B cell (primary cell): Measurements from ENCODE around the gene RAB3A. TPM values are rescaled to one million over a fixed set of nuclear protein-coding genes. Genes with fewer than 3 reads are reported as not detected.

Experiments
- ATAC-seq: fragments of 200-7000 bp; cut with Tn5 transposase; one replicate; pipeline ENCODE4 v1.10.0; 2021; ENCODE audit warnings: low read depth, mild to moderate bottlenecking, moderate number of reproducible peaks, moderate library complexity
- CTCF ChIA-PET: fragments of 350-600 bp; sonication (Branson Sonifier 250); formaldehyde crosslinking; loops from one replicate; lab custom pipeline; 2021; ENCODE audit warnings: antibody characterized with exemption, inconsistent platforms; lab: Charles Lee
- POLR2A ChIA-PET: fragments of 350-600 bp; sonication (Branson Sonifier 250); formaldehyde crosslinking; loops from one replicate; lab custom pipeline; 2021; ENCODE audit warnings: antibody characterized with exemption; lab: Charles Lee
- DNase-seq: peaks from one replicate; pipeline ENCODE4 v3.0.0; 2013
- H2AFZ ChIP-seq: 2 replicates; pipeline ENCODE4 v1.6.1; 2012; ENCODE audit warnings: mild to moderate bottlenecking, low read depth, low read length; ENCODE audit not compliant: insufficient read depth, poor library complexity, severe bottlenecking
- H3K27ac ChIP-seq, 2 donors: 1 replicate in 1 of 2; 2 replicates in 1 of 2; pipeline ENCODE4 v1.5.1; 2012 to 2013; ENCODE audit warnings: low read length in 2 of 2, mild to moderate bottlenecking in 2 of 2, moderate library complexity in 1 of 2
- H3K27me3 ChIP-seq, 4 experiments: fragments of 200-600 bp in 1 of 4; sonication (generic) in 1 of 4; replicated peaks in 1 of 4; 1 replicate in 2 of 4; 2 replicates in 2 of 4; pipeline versions ENCODE4 v1.6.1 to v1.7.0; 2013 to 2016; ENCODE audit warnings: low read length in 3 of 4, mild to moderate bottlenecking in 2 of 4, mixed read lengths in 1 of 4, moderate library complexity in 1 of 4; ENCODE audit not compliant: insufficient read depth in 4 of 4, control insufficient read depth in 3 of 4; ENCODE audit errors: control extremely low read depth in 1 of 4
- H3K36me3 ChIP-seq, 2 experiments: replicated peaks in 1 of 2; 1 replicate in 1 of 2; 2 replicates in 1 of 2; pipeline versions ENCODE4 v1.6.1 to v1.7.1; 2013; ENCODE audit warnings: low read length in 1 of 2; ENCODE audit not compliant: insufficient read depth in 2 of 2, control insufficient read depth in 1 of 2; ENCODE audit errors: control extremely low read depth in 1 of 2, extremely low read depth in 1 of 2
- H3K4me1 ChIP-seq, 2 donors: fragments of 200-600 bp in 1 of 2; sonication (generic) in 1 of 2; 1 replicate in 1 of 2; 2 replicates in 1 of 2; pipeline versions ENCODE4 v1.5.1 to v1.6.1; 2013 to 2017; ENCODE audit warnings: low read length in 2 of 2; ENCODE audit not compliant: control insufficient read depth in 2 of 2, insufficient read depth in 2 of 2
- H3K4me2 ChIP-seq: replicated peaks from 2 replicates; pipeline ENCODE3; 2012; ENCODE audit warnings: mild to moderate bottlenecking, low read depth, low read length; ENCODE audit not compliant: poor library complexity, severe bottlenecking
- H3K4me3 ChIP-seq, 5 experiments: fragments of 200-600 bp in 1 of 5; sonication (generic) in 1 of 5; 1 replicate in 3 of 5; 2 replicates in 2 of 5; pipeline versions ENCODE4 v1.5.1 to v1.7.0; 2011 to 2016; ENCODE audit warnings: low read length in 4 of 5, mild to moderate bottlenecking in 4 of 5, low read depth in 2 of 5, control low read depth in 1 of 5, moderate library complexity in 1 of 5; ENCODE audit not compliant: insufficient read depth in 1 of 5; ENCODE audit errors: control extremely low read depth in 1 of 5, extremely low read depth in 1 of 5
- H3K79me2 ChIP-seq: fragments of 200-600 bp; sonication (generic); one replicate; pipeline ENCODE4 v1.6.0; 2016; ENCODE audit warnings: low read length; ENCODE audit not compliant: control insufficient read depth, insufficient read depth
- H3K9ac ChIP-seq: fragments of 200-600 bp; sonication (generic); 2 replicates; pipeline ENCODE4 v1.6.1; 2017; ENCODE audit warnings: mild to moderate bottlenecking, low read length, moderate library complexity
- H3K9me3 ChIP-seq, 3 donors: one replicate each; pipeline versions ENCODE4 v1.6.1 to v1.7.1; 2013; ENCODE audit warnings: low read length in 2 of 3; ENCODE audit not compliant: control insufficient read depth in 2 of 3, insufficient read depth in 1 of 3; ENCODE audit errors: control extremely low read depth in 1 of 3
- H4K20me1 ChIP-seq: 2 replicates; pipeline ENCODE4 v1.6.0; 2012; ENCODE audit warnings: mild to moderate bottlenecking, low read length; ENCODE audit not compliant: insufficient read depth, control insufficient read depth, poor library complexity, severe bottlenecking
- H3K27ac Mint-ChIP-seq: one replicate; pipeline ENCODE4 v1.8.0; 2021; ENCODE audit warnings: mixed read lengths
- H3K27me3 Mint-ChIP-seq: one replicate; pipeline ENCODE4 v1.8.0; 2021; ENCODE audit warnings: mixed read lengths
- H3K4me1 Mint-ChIP-seq: one replicate; pipeline ENCODE4 v1.8.0; 2021; ENCODE audit warnings: mixed read lengths
- H3K4me3 Mint-ChIP-seq: one replicate; pipeline ENCODE4 v1.8.0; 2021; ENCODE audit warnings: mixed read lengths
- H3K9me3 Mint-ChIP-seq: one replicate; pipeline ENCODE4 v1.8.0; 2022; ENCODE audit warnings: mixed read lengths; ENCODE audit not compliant: insufficient read depth
- CTCF ChIP-seq: fragments of 200-600 bp; IDR thresholded peaks from one replicate; pipeline ENCODE4 v1.8.0; 2022; ENCODE audit warnings: antibody characterized with exemption, mild to moderate bottlenecking
- EZH2 ChIP-seq: IDR thresholded peaks from 2 replicates; pipeline ENCODE4 v1.6.1; 2012; ENCODE audit warnings: borderline replicate concordance, low read depth, mild to moderate bottlenecking, moderate library complexity, low read length; ENCODE audit not compliant: insufficient read depth, poor library complexity, severe bottlenecking
- whole genome bisulfite sequencing: methylation state at CpG from one replicate; pipeline ENCODE4 v1.1.5; 2013; ENCODE audit warnings: missing lambda C conversion rate; ENCODE audit not compliant: insufficient coverage; 5-methylcytosine and 5-hydroxymethylcytosine counted together
- intact Hi-C: fragments of 100-400 bp; cut with micrococcal nuclease; formaldehyde crosslinking; loops from one replicate; pipeline ENCODE4 v1.10.0; 2022
- polyA plus RNA-seq: library from polyadenylated mRNA; depleted of rRNA; stranded (reverse); fragments of >200 nt; gene quantifications from 2 replicates; pipeline ENCODE4 v1.2.3, GENCODE V29; 2012
- total RNA-seq, 2 donors: library from RNA; stranded (reverse); fragments of 120-200 nt in 1 of 2; gene quantifications; 1 replicate in 1 of 2; 2 replicates in 1 of 2; pipeline versions ENCODE4 v1.2.3 to v1.2.4, GENCODE V29; 2013 to 2022

The RAB3A gene
- total and polyA plus RNA-seq, 2 donors (not counting 1 experiment from before 2014, with no cell fraction given): 7.7 to 10.4 TPM

- WGBS: 48% methylated on average over 3 of the region's 7 CpGs
- CTCF ChIA-PET: interaction anchor here (0.6 kb wide), 1 partner anchor 60 kb away, joined by 3 read pairs; no protein-coding TSS in a partner anchor
Observed at GRCh38 chr19:18214779-18215433, 11.1 kb upstream of the RAB3A start.

More at GRCh38 chr19:18214779-18215433, 11.1 kb upstream of the RAB3A start:
- no peak overlapping the region for H3K27ac ChIP-seq
- no peak for ATAC-seq
- no peak overlapping the region for H3K9ac ChIP-seq
- Mint-ChIP-seq H3K4me3 (no peak overlapping the region), H3K27me3 (peaks cover 14% of the 10 kb centered on the region), H3K27ac (no peak overlapping the region), H3K4me1 (no peaks in the 10 kb centered on the region), H3K9me3 (no peaks in the 10 kb centered on the region)
- H2AFZ ChIP-seq: no peak overlapping the region
- peaks cover 0 to 34% (median 8%) of the 10 kb centered on the region in 4 experiments for H3K27me3 ChIP-seq
- no peaks in the 10 kb centered on the region for H3K79me2 ChIP-seq
- H3K4me3 ChIP-seq: no peak overlapping the region
- H3K4me1 ChIP-seq: no peaks in the 10 kb centered on the region
- DNase-seq: no peak
- no peak overlapping the region for H3K4me2 ChIP-seq
- no peaks in the 10 kb centered on the region for H3K36me3 ChIP-seq
- POLR2A ChIA-PET: interaction anchor here (0.9 to 1.2 kb wide), 2 partner anchors 10 to 52 kb away, joined by 4 read pairs; no protein-coding TSS in a partner anchor
- TF ChIP-seq EZH2 (no peak), CTCF (no peak)
- intact Hi-C loops: no loop called here
- no peaks in the 10 kb centered on the region for H4K20me1 ChIP-seq
- H3K9me3 ChIP-seq: peaks cover 0 to 13% (median 0%) of the 10 kb centered on the region in 3 donors
